Lung (tissue), 12 donors: ENCODE measurements around the gene AGPS. TPM values are rescaled to one million over a fixed set of nuclear protein-coding genes. Genes with fewer than 3 reads are reported as not detected.

Experiments
- ATAC-seq: fragments of 200-7000 bp; cut with Tn5 transposase; one replicate; pipeline ENCODE4 v1.9.1; 2020; ENCODE audit warnings: moderate number of reproducible peaks; ENCODE audit not compliant: insufficient read depth, low FRiP score
- DNase-seq, 3 donors: peaks; one replicate each; pipeline ENCODE4 v3.0.0-alpha.2; 2013 to 2017
- H3K27ac ChIP-seq, 2 donors: one replicate each; pipeline ENCODE4 v1.5.1; 2013; ENCODE audit warnings: mild to moderate bottlenecking in 2 of 2, moderate library complexity in 2 of 2, control low read depth in 1 of 2, inconsistent platforms in 1 of 2, low read depth in 1 of 2, low read length in 1 of 2
- H3K27me3 ChIP-seq, 3 donors: one replicate each; pipeline ENCODE4 v1.5.1; 2013; ENCODE audit warnings: low read length in 2 of 3; ENCODE audit not compliant: control insufficient read depth in 3 of 3, insufficient read depth in 3 of 3
- H3K36me3 ChIP-seq, 4 donors: one replicate each; pipeline ENCODE4 v1.5.1; 2013; ENCODE audit warnings: low read length in 4 of 4, mild to moderate bottlenecking in 1 of 4, moderate library complexity in 1 of 4; ENCODE audit not compliant: control insufficient read depth in 4 of 4, insufficient read depth in 4 of 4
- H3K4me1 ChIP-seq, 5 donors: one replicate each; pipeline ENCODE4 v1.5.1; 2013; ENCODE audit warnings: low read length in 5 of 5, mild to moderate bottlenecking in 2 of 5, moderate library complexity in 1 of 5; ENCODE audit not compliant: control insufficient read depth in 5 of 5, insufficient read depth in 5 of 5
- H3K4me3 ChIP-seq: one replicate; pipeline ENCODE4 v1.5.1; 2013; ENCODE audit warnings: mild to moderate bottlenecking, control low read depth, moderate library complexity
- H3K9ac ChIP-seq, 2 donors: one replicate each; pipeline ENCODE4 v1.5.1; 2013; ENCODE audit warnings: low read length in 2 of 2, control low read depth in 1 of 2; ENCODE audit not compliant: insufficient read depth in 1 of 2
- H3K9me3 ChIP-seq, 4 donors: one replicate each; pipeline ENCODE4 v1.5.1; 2013; ENCODE audit warnings: low read length in 3 of 4, mild to moderate bottlenecking in 1 of 4, moderate library complexity in 1 of 4; ENCODE audit not compliant: control insufficient read depth in 4 of 4, insufficient read depth in 3 of 4
- WGBS, 2 donors: extraction: QIAGEN DNeasy Blood & Tissue Kit; methylation state at CpG; one replicate each; pipeline ENCODE4 v1.1.7; 2013; 5-methylcytosine and 5-hydroxymethylcytosine counted together
- polyA plus RNA-seq, 2 donors: library from polyadenylated mRNA; stranded (reverse); fragments of 200-250 nt; gene quantifications; one replicate each; pipeline ENCODE4 v1.2.1, GENCODE V29; 2013
- total RNA-seq, 2 donors: library from RNA; depleted of rRNA in 1 of 2; stranded (reverse); fragments of >200 nt in 1 of 2; gene quantifications; one replicate each; pipeline ENCODE4 v1.2.1, GENCODE V29; 2014 to 2021
- TF ChIP-seq, protein P1 (sequence below): IDR thresholded peaks from 2 replicates; pipeline ENCODE4 v1.5.1; 2012; ENCODE audit warnings: mild to moderate bottlenecking; ENCODE audit errors: control extremely low read depth, extremely low read depth
- donor health status: control.
- donor health status: control.
- donor health status: Bipolar disorder and iron deficiency.
- donor health status: healthy.
- donor health status: DM: yes; HTN: yes; CAD: no.

Gene AGPS
- total and polyA plus RNA-seq, 4 donors = 5.2 to 43.9 (median 23.8) TPM

DNA sequence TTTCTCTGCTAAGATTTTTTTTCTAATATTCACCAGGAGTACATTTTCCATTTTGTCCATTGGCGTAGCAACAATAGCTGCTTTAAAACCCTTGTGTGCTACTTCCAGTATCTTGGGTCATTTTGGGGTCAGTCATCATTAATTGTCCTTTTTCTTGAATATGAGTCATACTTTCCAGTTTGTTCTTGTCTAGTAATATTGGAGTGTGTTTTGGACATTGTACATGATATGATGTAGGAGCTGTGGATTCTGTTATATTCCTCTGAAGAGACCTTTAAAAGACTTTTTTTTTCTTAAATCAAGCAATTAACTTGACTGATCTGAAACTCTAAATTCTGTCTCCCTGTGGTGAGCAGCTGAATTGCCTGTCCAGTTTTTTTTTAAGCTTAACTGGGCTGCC, 40.8 kb downstream of the AGPS start:
- no peak overlapping the region for H3K4me3 ChIP-seq
- peaks cover 0 to 3% (median 0%) of the 10 kb centered on the region in 5 donors for H3K4me1 ChIP-seq
- peaks cover 0 to 19% (median 6%) of the 10 kb centered on the region in 4 donors for H3K9me3 ChIP-seq
- ATAC-seq (no peak), DNase-seq (no peak)
- no peak overlapping the region for H3K27ac ChIP-seq
- TF ChIP-seq, protein P1, sequence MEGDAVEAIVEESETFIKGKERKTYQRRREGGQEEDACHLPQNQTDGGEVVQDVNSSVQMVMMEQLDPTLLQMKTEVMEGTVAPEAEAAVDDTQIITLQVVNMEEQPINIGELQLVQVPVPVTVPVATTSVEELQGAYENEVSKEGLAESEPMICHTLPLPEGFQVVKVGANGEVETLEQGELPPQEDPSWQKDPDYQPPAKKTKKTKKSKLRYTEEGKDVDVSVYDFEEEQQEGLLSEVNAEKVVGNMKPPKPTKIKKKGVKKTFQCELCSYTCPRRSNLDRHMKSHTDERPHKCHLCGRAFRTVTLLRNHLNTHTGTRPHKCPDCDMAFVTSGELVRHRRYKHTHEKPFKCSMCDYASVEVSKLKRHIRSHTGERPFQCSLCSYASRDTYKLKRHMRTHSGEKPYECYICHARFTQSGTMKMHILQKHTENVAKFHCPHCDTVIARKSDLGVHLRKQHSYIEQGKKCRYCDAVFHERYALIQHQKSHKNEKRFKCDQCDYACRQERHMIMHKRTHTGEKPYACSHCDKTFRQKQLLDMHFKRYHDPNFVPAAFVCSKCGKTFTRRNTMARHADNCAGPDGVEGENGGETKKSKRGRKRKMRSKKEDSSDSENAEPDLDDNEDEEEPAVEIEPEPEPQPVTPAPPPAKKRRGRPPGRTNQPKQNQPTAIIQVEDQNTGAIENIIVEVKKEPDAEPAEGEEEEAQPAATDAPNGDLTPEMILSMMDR = no peak
- 100% methylated on average over 1 of the region's 1 CpG for WGBS, 2 donors
- no peaks in the 10 kb centered on the region for H3K27me3 ChIP-seq
- peaks cover 0 to 12% (median 3%) of the 10 kb centered on the region in 4 donors for H3K36me3 ChIP-seq
- no peak overlapping the region for H3K9ac ChIP-seq

DNA sequence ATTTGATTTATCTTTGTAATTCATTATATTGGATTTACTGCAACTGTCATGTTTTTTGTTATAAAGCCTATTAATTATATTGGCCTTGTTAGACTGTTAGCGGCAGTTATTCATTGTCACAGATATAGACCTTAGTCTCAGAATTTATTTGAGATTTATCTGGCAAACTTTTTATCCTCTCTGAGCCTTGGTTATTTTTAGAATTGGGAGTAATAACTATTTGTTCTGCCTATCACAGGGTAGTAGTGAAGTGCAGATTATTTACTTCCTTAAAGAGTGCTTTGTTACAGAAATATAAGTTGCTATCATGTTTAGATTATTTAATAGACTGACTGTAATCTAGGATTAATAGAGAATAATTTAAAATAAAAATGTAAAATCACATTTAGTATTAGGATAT, 41.9 kb downstream of the AGPS start:
- Histone ChIP-seq H3K36me3 (peaks cover 0 to 12% (median 3%) of the 10 kb centered on the region in 4 donors), H3K27ac (no peak overlapping the region), H3K9ac (no peak overlapping the region), H3K9me3 (peaks cover 0 to 19% (median 5%) of the 10 kb centered on the region in 4 donors), H3K27me3 (no peaks in the 10 kb centered on the region), H3K4me3 (no peak overlapping the region), H3K4me1 (peaks cover 0 to 2% (median 0%) of the 10 kb centered on the region in 5 donors)
- TF ChIP-seq, protein P1 = no peak
- DNase-seq (no peak), ATAC-seq (no peak)
- WGBS, 2 donors = 98 to 100% methylated on average over 1 of the region's 1 CpG

DNA sequence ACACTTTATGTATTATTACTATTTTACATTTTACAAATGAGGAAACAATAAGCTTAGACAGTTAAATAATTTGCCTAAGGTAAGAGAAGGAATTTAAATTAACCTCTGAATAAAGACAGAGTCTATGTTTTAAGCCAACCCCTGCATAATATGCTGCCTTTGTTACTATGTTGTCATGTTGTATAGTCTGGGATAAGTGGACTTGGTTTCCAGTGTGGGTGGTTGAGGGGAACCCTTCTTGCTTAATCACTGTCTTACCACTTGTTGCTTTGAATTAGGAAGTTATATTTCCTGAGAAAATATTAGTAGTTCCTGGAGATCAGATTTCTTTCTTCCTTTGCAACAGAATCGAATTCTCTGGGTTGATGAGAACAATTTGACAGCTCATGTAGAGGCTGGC, 52.6 kb downstream of the AGPS start:
- DNase-seq (no peak), ATAC-seq (no peak)
- no peak overlapping the region for H3K27ac ChIP-seq
- H3K4me3 ChIP-seq = no peak overlapping the region
- H3K36me3 ChIP-seq = peaks cover 2 to 9% (median 4%) of the 10 kb centered on the region in 4 donors
- H3K9ac ChIP-seq = no peak overlapping the region
- H3K9me3 ChIP-seq = peaks cover 0 to 3% (median 1%) of the 10 kb centered on the region in 4 donors
- no peaks in the 10 kb centered on the region for H3K27me3 ChIP-seq
- 11 to 39% methylated on average over 1 of the region's 1 CpG for WGBS, 2 donors
- H3K4me1 ChIP-seq = no peaks in the 10 kb centered on the region
- TF ChIP-seq, protein P1 = no peak

DNA sequence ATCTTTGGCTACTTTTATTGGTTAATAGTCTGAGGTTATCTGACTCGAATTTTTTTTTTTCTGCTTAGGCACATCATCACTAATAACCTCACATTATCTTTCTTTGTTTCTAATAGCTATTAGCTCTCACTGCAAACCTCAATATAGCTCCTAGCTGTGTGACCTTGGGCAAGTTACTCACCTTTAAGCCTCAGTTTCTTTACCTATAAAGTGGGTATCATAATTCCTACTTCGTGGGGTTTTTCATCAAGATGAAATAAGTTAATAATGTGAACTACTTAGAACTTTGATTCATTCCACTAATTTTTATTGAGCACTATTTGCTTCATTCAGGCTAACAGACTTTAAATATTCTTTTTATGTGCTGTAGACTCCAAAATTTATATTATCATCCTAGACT, 55.5 kb downstream of the AGPS start:
- TF ChIP-seq, protein P1 = no peak
- Histone ChIP-seq H3K36me3 (peaks cover 2 to 9% (median 3%) of the 10 kb centered on the region in 4 donors), H3K27ac (no peak overlapping the region), H3K9me3 (peaks cover 0 to 3% (median 1%) of the 10 kb centered on the region in 4 donors), H3K4me3 (no peak overlapping the region), H3K4me1 (no peaks in the 10 kb centered on the region), H3K27me3 (no peaks in the 10 kb centered on the region), H3K9ac (no peak overlapping the region)
- no peak for DNase-seq
- ATAC-seq = no peak
- WGBS, 2 donors = 94 to 96% methylated on average over 2 of the region's 2 CpGs
